Ishikawa (cell line): ENCODE data around the gene RAB37.

Source experiments
- MAX ChIP-seq: IDR thresholded peaks from 2 replicates; pipeline ENCODE4 v1.6.1; 2012
- TAF1 ChIP-seq: IDR thresholded peaks from 2 replicates; pipeline ENCODE4 v1.6.1; 2012; ENCODE audit warnings: low read depth, mild to moderate bottlenecking
- USF1 ChIP-seq: IDR thresholded peaks from 2 replicates; pipeline ENCODE4 v1.6.1; 2012

GRCh38 chr17:74763565-74764387 is 26.7 kb downstream of the RAB37 start:
- no peak; the same call in 1 of the 2 replicates for TF ChIP-seq MAX
- no peak for TF ChIP-seq USF1
- TF ChIP-seq TAF1, result no peak
